NK-92 treated with Interleukin-12 subunit alpha and Interleukin-12 subunit beta, amount 100 ng/mL, for 24 hours (cell line): ENCODE results near the gene LCE4A.

ENCODE experiments used
- DNase-seq: peaks from one replicate; lab custom pipeline; 2025; lab: John Stamatoyannopoulos, UW

Gene LCE4A

GRCh38 chr1:152745765-152746444 is 37.9 kb downstream of the LCE4A start:
- DNase-seq = no peak

GRCh38 chr1:152747831-152748230 is 39.9 kb downstream of the LCE4A start:
- DNase-seq = no peak

- peak; percentile 15 for DNase-seq
Observed at GRCh38 chr1:152752225-152752624, 44.3 kb downstream of the LCE4A start.

GRCh38 chr1:152753586-152753985 is 45.6 kb downstream of the LCE4A start:
- DNase-seq = no peak

- DNase-seq = no peak
Observed at GRCh38 chr1:152756872-152757271, 48.9 kb downstream of the LCE4A start.

GRCh38 chr1:152757747-152758146 is 49.8 kb downstream of the LCE4A start, which contains the start of gene KPRP:
KPRP (plus strand) TSS chr1:152758025; CDS start chr1:152759589, 1,564 bp downstream.
- DNase-seq = no peak

GRCh38 chr1:152758636-152759035 is 50.7 kb downstream of the LCE4A start:
- DNase-seq = no peak
